ENCODE data around the gene COMTD1.
A peak's percentile ranks its signal among the peaks of the same experiment; 100 is the strongest.
"Not testable (repeated sequence)": the region's sequence is repeated elsewhere in the genome, so short reads cannot be mapped to it uniquely, and the experiment has no call there.

COMTD1 gene

GRCh38 chr10:75212343-75212742, 23.4 kb downstream of the COMTD1 start:
- no peak for DNase-seq

- peak; percentile 37 for DNase-seq
Observed at GRCh38 chr10:75211007-75211691, 24.6 kb downstream of the COMTD1 start.

- DNase-seq, result peak; percentile 96
Observed at GRCh38 chr10:75210282-75211006, 25.3 kb downstream of the COMTD1 start, which contains the start of gene VDAC2. Gene VDAC2, plus strand, starts transcription at chr10:75210796. Its CDS starts 363 bp downstream, at chr10:75211159.

GRCh38 chr10:75209921-75210281, 25.9 kb downstream of the COMTD1 start:
- DNase-seq, result peak; percentile 81

GRCh38 chr10:75209086-75209920, 26.5 kb downstream of the COMTD1 start:
- no peak for DNase-seq

GRCh38 chr10:75208181-75208580, 27.6 kb downstream of the COMTD1 start:
- no peak for DNase-seq

- DNase-seq, result no peak
Observed at GRCh38 chr10:75207857-75208144, 28.0 kb downstream of the COMTD1 start.

GRCh38 chr10:75207079-75207856, 28.5 kb downstream of the COMTD1 start:
- no peak for DNase-seq

GRCh38 chr10:75206638-75207037, 29.1 kb downstream of the COMTD1 start:
- DNase-seq, result not testable (repeated sequence)

GRCh38 chr10:75205908-75206307, 29.8 kb downstream of the COMTD1 start:
- DNase-seq, result no peak

GRCh38 chr10:75203724-75204123, 32.0 kb downstream of the COMTD1 start:
- DNase-seq, result no peak

- DNase-seq, result not testable (repeated sequence)
Observed at GRCh38 chr10:75203046-75203620, 32.6 kb downstream of the COMTD1 start.

GRCh38 chr10:75202321-75203045, 33.3 kb downstream of the COMTD1 start:
- DNase-seq, result no peak

GRCh38 chr10:75201793-75202307, 33.9 kb downstream of the COMTD1 start:
- DNase-seq, result no peak

GRCh38 chr10:75199949-75200348, 35.8 kb downstream of the COMTD1 start:
- not testable (repeated sequence) for DNase-seq

GRCh38 chr10:75197906-75198305, 37.9 kb downstream of the COMTD1 start:
- no peak for DNase-seq

GRCh38 chr10:75197066-75197465, 38.7 kb downstream of the COMTD1 start:
- DNase-seq, result no peak

- DNase-seq, result no peak
Observed at GRCh38 chr10:75195035-75195763, 40.6 kb downstream of the COMTD1 start.

GRCh38 chr10:75194625-75195024, 41.1 kb downstream of the COMTD1 start:
- not testable (repeated sequence) for DNase-seq

- DNase-seq, result no peak
Observed at GRCh38 chr10:75191821-75192568, 43.8 kb downstream of the COMTD1 start.
